Hepatocyte (in vitro differentiated cells): ENCODE results near the gene LRP4. TPM values are rescaled to one million over a fixed set of nuclear protein-coding genes. Genes with fewer than 3 reads are reported as not detected.

ENCODE experiments used
- DNase-seq: peaks from one replicate; pipeline ENCODE4 v3.0.0-alpha.2; 2016; ENCODE audit warnings: low spot score
- H2AFZ ChIP-seq: fragments of 200-600 bp; sonication (generic); 2 replicates; pipeline ENCODE4 v1.6.0; 2016; ENCODE audit warnings: antibody characterized with exemption, mild to moderate bottlenecking
- H3K27ac ChIP-seq: fragments of 200-600 bp; sonication (generic); 2 replicates; pipeline ENCODE4 v1.5.1; 2016; ENCODE audit warnings: mild to moderate bottlenecking
- H3K27me3 ChIP-seq: fragments of 200-600 bp; sonication (generic); 2 replicates; pipeline ENCODE4 v1.6.1; 2016
- H3K36me3 ChIP-seq: fragments of 200-600 bp; sonication (generic); replicated peaks from 2 replicates; pipeline ENCODE4 v1.5.1; 2016; ENCODE audit warnings: low read depth; ENCODE audit not compliant: insufficient read depth
- H3K4me1 ChIP-seq: fragments of 200-600 bp; sonication (generic); 2 replicates; pipeline ENCODE4 v1.5.1; 2016; ENCODE audit warnings: mild to moderate bottlenecking, moderate library complexity; ENCODE audit not compliant: insufficient read depth
- H3K4me2 ChIP-seq: fragments of 200-600 bp; sonication (generic); 2 replicates; pipeline ENCODE4 v1.6.0; 2016
- H3K4me3 ChIP-seq: fragments of 200-600 bp; sonication (generic); 2 replicates; pipeline ENCODE4 v1.5.1; 2016; ENCODE audit warnings: mild to moderate bottlenecking
- H3K79me2 ChIP-seq: fragments of 200-600 bp; sonication (generic); 2 replicates; pipeline ENCODE4 v1.6.0; 2017; ENCODE audit warnings: mild to moderate bottlenecking
- H3K9me2 ChIP-seq: fragments of 200-600 bp; sonication (generic); replicated peaks from 2 replicates; pipeline ENCODE4 v1.6.0; 2017; ENCODE audit warnings: mild to moderate bottlenecking; ENCODE audit not compliant: insufficient read depth
- H3K9me3 ChIP-seq: fragments of 200-600 bp; sonication (generic); 2 replicates; pipeline ENCODE4 v1.5.1; 2016; ENCODE audit warnings: low read depth, mild to moderate bottlenecking
- H4K20me1 ChIP-seq: fragments of 200-600 bp; sonication (generic); 2 replicates; pipeline ENCODE4 v1.6.0; 2016; ENCODE audit warnings: mild to moderate bottlenecking; ENCODE audit not compliant: insufficient read depth, poor library complexity, severe bottlenecking
- CTCF ChIP-seq: fragments of 200-600 bp; sonication (generic); IDR thresholded peaks from 2 replicates; pipeline ENCODE4 v1.5.1; 2016; ENCODE audit warnings: antibody characterized with exemption, mild to moderate bottlenecking; ENCODE audit not compliant: poor library complexity
- EZH2 ChIP-seq: fragments of 200-600 bp; sonication (generic); IDR thresholded peaks from 2 replicates; pipeline ENCODE4 v1.6.1; 2016; ENCODE audit warnings: antibody characterized with exemption, mild to moderate bottlenecking, borderline replicate concordance
- EZH2phosphoT487 ChIP-seq: fragments of 200-600 bp; sonication (generic); IDR thresholded peaks from one replicate; pipeline ENCODE4 v1.6.1; 2018; ENCODE audit warnings: antibody characterized with exemption, mild to moderate bottlenecking, low read depth, moderate library complexity; ENCODE audit not compliant: unreplicated experiment, severe bottlenecking
- WGBS: methylation state at CpG from one replicate; pipeline ENCODE4 v1.1.6; 2016; ENCODE audit warnings: low lambda C conversion rate; ENCODE audit errors: missing lambda C conversion rate; 5-methylcytosine and 5-hydroxymethylcytosine counted together
- polyA plus RNA-seq: library from polyadenylated mRNA; unstranded; fragments of >200 nt; fragmentation: Nextera tagmentation; extraction: Ambion mirVana; gene quantifications from 2 replicates; pipeline ENCODE4 v1.2.1, GENCODE V29; 2016
- total RNA-seq: library from RNA; depleted of rRNA; stranded (reverse); fragments of >200 nt; gene quantifications from 2 replicates; pipeline ENCODE4 v1.2.3, GENCODE V29; 2014

Gene LRP4
- total and polyA plus RNA-seq, 2 experiments from 2014 or later: 6.4 to 8.0 TPM

- H3K4me3 ChIP-seq: no peak overlapping the region
- no peak overlapping the region for H3K27ac ChIP-seq
- H4K20me1 ChIP-seq: no peaks in the 10 kb centered on the region
- no peaks in the 10 kb centered on the region for H3K27me3 ChIP-seq
- H3K9me2 ChIP-seq: no peaks in the 10 kb centered on the region
- no peak overlapping the region for H2AFZ ChIP-seq
- no peaks in the 10 kb centered on the region for H3K9me3 ChIP-seq
- DNase-seq: no peak
- no peaks in the 10 kb centered on the region for H3K79me2 ChIP-seq
- no peaks in the 10 kb centered on the region for H3K36me3 ChIP-seq
- no peak for TF ChIP-seq EZH2
- TF ChIP-seq CTCF: no peak
- no peak for TF ChIP-seq EZH2phosphoT487
- no peak overlapping the region for H3K4me2 ChIP-seq
- no peaks in the 10 kb centered on the region for H3K4me1 ChIP-seq
- 86% methylated on average over 17 of the region's 17 CpGs for WGBS
These were observed 19.8 kb downstream of the LRP4 start for GRCh38 chr11:46898396-46899095.

- Histone ChIP-seq H3K4me1 (no peaks in the 10 kb centered on the region), H3K4me3 (no peak overlapping the region), H3K79me2 (no peaks in the 10 kb centered on the region), H2AFZ (no peak overlapping the region), H4K20me1 (no peaks in the 10 kb centered on the region), H3K36me3 (no peaks in the 10 kb centered on the region), H3K27me3 (no peaks in the 10 kb centered on the region), H3K9me3 (no peaks in the 10 kb centered on the region), H3K4me2 (no peak overlapping the region), H3K9me2 (no peaks in the 10 kb centered on the region), H3K27ac (no peak overlapping the region)
- TF ChIP-seq CTCF (peak; percentile 43), EZH2 (no peak)
- peak; percentile 74 for DNase-seq
- 94% methylated on average over 10 of the region's 10 CpGs for WGBS
These were observed 21.5 kb downstream of the LRP4 start for GRCh38 chr11:46896719-46897406.

GRCh38 chr11:46895821-46896220 lies 22.5 kb downstream of the LRP4 start:
- Histone ChIP-seq H3K27ac (no peak overlapping the region), H3K27me3 (no peaks in the 10 kb centered on the region), H3K79me2 (no peaks in the 10 kb centered on the region), H3K36me3 (no peaks in the 10 kb centered on the region), H3K4me3 (no peak overlapping the region), H3K9me3 (no peaks in the 10 kb centered on the region), H3K9me2 (no peaks in the 10 kb centered on the region), H2AFZ (no peak overlapping the region), H4K20me1 (no peaks in the 10 kb centered on the region), H3K4me1 (no peaks in the 10 kb centered on the region), H3K4me2 (no peak overlapping the region)
- TF ChIP-seq EZH2phosphoT487: no peak
- no peak for TF ChIP-seq CTCF
- no peak for TF ChIP-seq EZH2
- 97% methylated on average over 10 of the region's 10 CpGs for WGBS
- no peak for DNase-seq
